Mesenchymal stem cell (in vitro differentiated cells and primary cell): ENCODE measurements around the gene CCDC196.
A peak's percentile ranks its signal among the peaks of the same experiment; 100 is the strongest.

ENCODE experiments used
- DNase-seq: peaks from one replicate; pipeline ENCODE4 v3.0.0-alpha.2; 2013
- H2AFZ ChIP-seq: one replicate; pipeline ENCODE4 v1.6.1; 2013; ENCODE audit warnings: low read depth, mild to moderate bottlenecking, control low read depth, inconsistent platforms, low read length, moderate library complexity
- H2AK5ac ChIP-seq: 2 replicates; pipeline ENCODE4 v1.6.1; 2013; ENCODE audit warnings: low read length, moderate library complexity, mild to moderate bottlenecking, inconsistent platforms; ENCODE audit not compliant: severe bottlenecking
- H2BK120ac ChIP-seq: one replicate; pipeline ENCODE4 v1.6.1; 2013; ENCODE audit warnings: low read depth, mild to moderate bottlenecking, inconsistent platforms, low read length, moderate library complexity
- H2BK12ac ChIP-seq, 2 experiments: one replicate each; pipeline ENCODE4 v1.6.1; 2013; ENCODE audit warnings: inconsistent platforms in 2 of 2, low read length in 2 of 2, mild to moderate bottlenecking in 2 of 2, moderate library complexity in 2 of 2, control low read depth in 1 of 2
- H2BK15ac ChIP-seq: one replicate; pipeline ENCODE4 v1.6.1; 2013; ENCODE audit warnings: mild to moderate bottlenecking, low read depth, inconsistent platforms; ENCODE audit not compliant: poor library complexity, severe bottlenecking
- H2BK5ac ChIP-seq: 2 replicates; pipeline ENCODE4 v1.6.1; 2013; ENCODE audit warnings: low read depth, mild to moderate bottlenecking, low read length, control low read depth, inconsistent platforms; ENCODE audit not compliant: poor library complexity, severe bottlenecking
- H3K14ac ChIP-seq, 2 experiments: one replicate each; pipeline ENCODE4 v1.6.1; 2013; ENCODE audit warnings: inconsistent platforms in 2 of 2, low read length in 2 of 2, control low read depth in 1 of 2, mild to moderate bottlenecking in 1 of 2, moderate library complexity in 1 of 2
- H3K18ac ChIP-seq, 2 experiments: one replicate each; pipeline ENCODE4 v1.6.1; 2013; ENCODE audit warnings: inconsistent platforms in 2 of 2, low read length in 2 of 2, control low read depth in 1 of 2, low read depth in 1 of 2, mild to moderate bottlenecking in 1 of 2
- H3K23ac ChIP-seq, 2 experiments: one replicate each; pipeline ENCODE4 v1.6.1; 2013; ENCODE audit warnings: inconsistent platforms in 2 of 2, low read length in 2 of 2, mild to moderate bottlenecking in 2 of 2, moderate library complexity in 2 of 2, control low read depth in 1 of 2
- H3K27ac ChIP-seq: 2 replicates; pipeline ENCODE4 v1.5.1; 2013; ENCODE audit warnings: mild to moderate bottlenecking, moderate library complexity, low read length, control low read depth, inconsistent platforms; ENCODE audit not compliant: poor library complexity, severe bottlenecking
- H3K27me3 ChIP-seq, 2 experiments: 2 replicates each; pipeline versions ENCODE4 v1.6.1 to v1.7.0; 2013; ENCODE audit warnings: low read length in 2 of 2, mild to moderate bottlenecking in 2 of 2, moderate library complexity in 2 of 2, control low read depth in 1 of 2, inconsistent platforms in 1 of 2; ENCODE audit not compliant: control insufficient read depth in 1 of 2, insufficient read depth in 1 of 2
- H3K36me3 ChIP-seq, 2 experiments: 2 replicates each; pipeline versions ENCODE4 v1.6.1 to v1.7.0; 2013; ENCODE audit warnings: low read length in 2 of 2, control low read depth in 1 of 2, inconsistent platforms in 1 of 2, low read depth in 1 of 2, mild to moderate bottlenecking in 1 of 2; ENCODE audit not compliant: insufficient read depth in 2 of 2, control insufficient read depth in 1 of 2
- H3K4ac ChIP-seq, 2 experiments: one replicate each; pipeline ENCODE4 v1.6.1; 2013; ENCODE audit warnings: inconsistent platforms in 2 of 2, low read length in 2 of 2, mild to moderate bottlenecking in 2 of 2, moderate library complexity in 2 of 2, control low read depth in 1 of 2, low read depth in 1 of 2
- H3K4me1 ChIP-seq: 2 replicates; pipeline ENCODE4 v1.6.1; 2013; ENCODE audit warnings: low read depth, low read length, control low read depth; ENCODE audit not compliant: control insufficient read depth, insufficient read depth
- H3K4me2 ChIP-seq: 2 replicates; pipeline ENCODE4 v1.6.1; 2013; ENCODE audit warnings: low read length, mild to moderate bottlenecking, inconsistent platforms; ENCODE audit not compliant: poor library complexity, severe bottlenecking
- H3K4me3 ChIP-seq, 2 experiments: 2 replicates each; pipeline versions ENCODE4 v1.5.1 to v1.7.0; 2013; ENCODE audit warnings: low read length in 2 of 2, mild to moderate bottlenecking in 2 of 2, control low read depth in 1 of 2, low read depth in 1 of 2; ENCODE audit not compliant: insufficient read depth in 1 of 2
- H3K79me1 ChIP-seq: replicated peaks from 2 replicates; pipeline ENCODE4 v1.6.1; 2013; ENCODE audit warnings: mild to moderate bottlenecking, control low read depth, low read length, inconsistent platforms; ENCODE audit not compliant: poor library complexity, severe bottlenecking
- H3K9ac ChIP-seq: 2 replicates; pipeline ENCODE4 v1.7.0; 2013; ENCODE audit warnings: mild to moderate bottlenecking, low read length, moderate library complexity
- H3K9me3 ChIP-seq: 2 replicates; pipeline ENCODE4 v1.7.0; 2013; ENCODE audit warnings: mild to moderate bottlenecking, low read length; ENCODE audit not compliant: control insufficient read depth
- H4K8ac ChIP-seq: one replicate; pipeline ENCODE4 v1.6.1; 2013; ENCODE audit warnings: inconsistent platforms, mild to moderate bottlenecking, low read length, moderate library complexity
- H4K91ac ChIP-seq: one replicate; pipeline ENCODE4 v1.6.1; 2013; ENCODE audit warnings: mild to moderate bottlenecking, low read length, inconsistent platforms
- WGBS: methylation state at CpG from one replicate; pipeline ENCODE4 v1.1.7; 2013; ENCODE audit warnings: mixed read lengths; 5-methylcytosine and 5-hydroxymethylcytosine counted together

The CCDC196 gene

DNA sequence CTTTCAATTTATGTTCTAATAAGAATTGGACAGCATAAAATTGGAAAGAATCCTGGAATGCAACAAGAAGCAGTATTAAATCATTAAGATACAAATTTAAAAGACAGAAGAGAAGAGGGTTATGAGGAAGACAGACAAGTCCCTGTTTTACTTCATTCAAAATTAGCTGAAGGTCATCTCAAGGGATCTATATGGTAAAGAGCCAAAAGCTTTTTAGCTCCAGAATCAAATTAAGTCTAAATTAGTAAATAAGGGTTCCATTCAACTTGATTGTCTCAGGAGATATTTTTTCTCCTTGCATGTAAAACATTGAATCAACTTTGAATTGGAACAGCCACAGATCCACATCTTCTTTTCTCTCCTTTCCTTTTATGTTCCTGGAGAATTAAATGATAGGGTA, 7.6 kb downstream of the CCDC196 start:
- no peak overlapping the region for H2BK12ac ChIP-seq
- H2BK120ac ChIP-seq: no peak overlapping the region
- no peaks in the 10 kb centered on the region for H3K4me1 ChIP-seq
- no peaks in the 10 kb centered on the region for H3K27me3 ChIP-seq
- no peak overlapping the region for H3K4me3 ChIP-seq
- H3K79me1 ChIP-seq: no peaks in the 10 kb centered on the region
- H4K91ac ChIP-seq: no peak overlapping the region
- no peaks in the 10 kb centered on the region for H3K9me3 ChIP-seq
- no peak overlapping the region for H2BK15ac ChIP-seq
- H4K8ac ChIP-seq: no peak overlapping the region
- no peak overlapping the region for H3K4ac ChIP-seq
- H3K14ac ChIP-seq: no peak overlapping the region
- H3K23ac ChIP-seq: no peak overlapping the region
- no peak overlapping the region for H2BK5ac ChIP-seq
- no peak for DNase-seq
- no peak overlapping the region for H3K4me2 ChIP-seq
- H3K9ac ChIP-seq: no peak overlapping the region
- no peaks in the 10 kb centered on the region for H3K36me3 ChIP-seq
- H3K18ac ChIP-seq: no peak overlapping the region
- H3K27ac ChIP-seq: no peak overlapping the region
- no peak overlapping the region for H2AFZ ChIP-seq
- H2AK5ac ChIP-seq: no peak overlapping the region

DNA sequence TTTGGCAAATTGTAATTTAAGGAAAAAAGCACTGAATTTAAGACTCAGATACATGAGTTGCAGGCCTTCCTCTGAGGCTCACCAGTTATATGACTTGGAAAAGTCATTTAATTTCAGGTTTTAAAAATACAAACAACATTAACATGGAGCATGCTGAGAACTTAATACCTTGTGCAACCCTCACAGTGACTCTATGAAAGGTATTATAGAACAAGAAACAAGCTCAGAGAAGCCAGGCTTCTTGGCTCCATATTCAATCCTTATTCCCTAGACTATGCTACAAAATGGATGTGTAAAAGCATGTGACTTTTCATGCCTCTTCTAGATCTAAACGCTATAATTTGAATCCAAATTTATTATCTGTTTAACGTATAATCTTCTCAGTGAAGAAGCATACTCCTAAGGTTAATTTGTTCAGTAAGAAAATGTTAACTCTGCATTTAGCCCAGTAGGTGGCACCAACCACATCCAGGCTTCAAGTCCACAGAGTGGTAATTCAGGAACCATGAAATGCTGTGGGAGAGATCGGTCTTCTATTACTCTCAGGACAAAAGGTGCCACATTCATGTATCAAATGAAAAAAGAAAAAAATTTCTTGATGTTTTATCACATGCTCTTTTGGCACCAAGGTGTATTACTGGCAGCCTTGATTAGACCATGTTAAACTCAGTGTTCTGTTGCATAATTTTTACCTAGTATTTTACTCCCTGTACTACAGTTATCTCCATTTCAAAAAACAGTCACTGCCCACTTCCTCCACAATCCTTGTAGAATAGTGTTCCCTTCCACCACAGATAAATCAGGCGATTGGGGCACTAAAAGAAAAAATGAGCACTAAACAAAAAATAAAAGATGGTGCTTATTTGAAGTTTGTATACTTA, 9.3 kb downstream of the CCDC196 start:
- Histone ChIP-seq H3K23ac (no peak overlapping the region), H3K79me1 (no peaks in the 10 kb centered on the region), H3K4me1 (no peaks in the 10 kb centered on the region), H3K9me3 (no peaks in the 10 kb centered on the region), H3K4ac (no peak overlapping the region), H3K27ac (no peak overlapping the region), H2BK120ac (no peak overlapping the region), H4K8ac (no peak overlapping the region), H2BK15ac (no peak overlapping the region), H3K14ac (no peak overlapping the region), H3K27me3 (no peaks in the 10 kb centered on the region), H3K4me3 (no peak overlapping the region), H2BK12ac (no peak overlapping the region), H3K36me3 (no peaks in the 10 kb centered on the region), H3K4me2 (no peak overlapping the region), H2AFZ (no peak overlapping the region), H3K9ac (peak overlapping the region; percentile 67), H4K91ac (no peak overlapping the region), H3K18ac (no peak overlapping the region), H2AK5ac (no peak overlapping the region), H2BK5ac (no peak overlapping the region)
- WGBS: no CpG with 5 or more reads among the region's 4 CpGs
- peak; percentile 68 for DNase-seq

DNA sequence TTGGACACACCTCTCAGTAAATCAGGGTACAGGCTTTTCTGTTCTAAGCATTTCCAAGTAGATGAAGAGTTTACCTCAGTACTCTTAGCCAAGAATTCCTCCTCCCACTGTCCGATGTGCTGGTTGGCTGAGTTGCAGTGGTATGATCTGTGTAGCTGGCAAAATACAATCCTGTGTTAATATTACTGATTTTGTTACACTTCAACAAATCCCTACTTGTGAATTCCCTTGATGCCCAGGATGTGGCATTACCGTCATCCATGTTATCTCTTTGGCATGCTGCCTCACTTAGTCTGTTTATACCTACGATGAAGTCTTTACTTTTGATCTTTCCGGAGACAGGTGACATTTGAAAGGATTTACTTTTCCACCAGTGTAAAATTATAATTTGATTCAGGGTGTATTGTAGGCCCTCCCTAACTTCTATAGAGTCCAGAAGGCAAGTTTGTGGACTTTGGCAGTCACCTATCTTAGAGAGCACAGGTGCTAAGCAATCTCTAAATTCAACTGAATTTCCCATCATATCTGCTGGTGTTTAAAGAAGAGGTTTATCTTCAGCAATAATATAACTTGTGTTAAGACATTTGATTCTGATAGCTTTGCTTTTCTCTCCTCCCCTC, 10.1 kb downstream of the CCDC196 start:
- Histone ChIP-seq H2AK5ac (no peak overlapping the region), H3K14ac (no peak overlapping the region), H2AFZ (no peak overlapping the region), H4K91ac (no peak overlapping the region), H3K79me1 (no peaks in the 10 kb centered on the region), H3K23ac (no peak overlapping the region), H2BK15ac (no peak overlapping the region), H3K4me1 (no peaks in the 10 kb centered on the region), H3K27ac (no peak overlapping the region), H2BK5ac (no peak overlapping the region), H3K9ac (peak overlapping the region; percentile 67), H3K18ac (no peak overlapping the region), H3K4me2 (no peak overlapping the region), H3K4ac (no peak overlapping the region), H3K4me3 (no peak overlapping the region), H2BK120ac (no peak overlapping the region), H3K27me3 (no peaks in the 10 kb centered on the region), H3K36me3 (no peaks in the 10 kb centered on the region), H3K9me3 (no peaks in the 10 kb centered on the region), H4K8ac (no peak overlapping the region), H2BK12ac (no peak overlapping the region)
- 100% methylated on average over 2 of the region's 4 CpGs for WGBS
- no peak for DNase-seq

DNA sequence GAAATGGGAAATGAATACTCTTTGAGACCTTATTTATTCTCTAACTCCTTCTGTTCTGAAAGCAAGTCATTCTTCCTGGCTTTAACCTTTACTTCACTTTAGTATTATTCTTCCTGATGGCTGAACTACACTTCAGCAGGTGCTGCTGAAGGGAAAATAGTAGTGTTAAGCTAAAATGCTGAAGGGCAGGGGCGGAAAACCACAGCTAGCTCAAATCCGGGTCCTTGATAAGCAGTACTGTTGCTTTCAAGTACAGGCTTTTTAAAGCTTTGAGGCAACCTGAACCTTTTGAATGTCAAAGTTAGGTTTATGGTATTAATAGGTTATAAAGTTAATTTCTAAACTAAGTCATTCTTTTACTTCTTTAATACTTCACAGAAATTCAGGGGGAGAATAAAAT, 10.7 kb downstream of the CCDC196 start:
- no peak overlapping the region for H4K8ac ChIP-seq
- H3K14ac ChIP-seq: no peak overlapping the region
- no peak overlapping the region for H2AK5ac ChIP-seq
- H3K4ac ChIP-seq: no peak overlapping the region
- no peak overlapping the region for H3K4me3 ChIP-seq
- H3K27ac ChIP-seq: no peak overlapping the region
- DNase-seq: no peak
- H2AFZ ChIP-seq: no peak overlapping the region
- H3K79me1 ChIP-seq: no peaks in the 10 kb centered on the region
- H2BK120ac ChIP-seq: no peak overlapping the region
- no peaks in the 10 kb centered on the region for H3K4me1 ChIP-seq
- no peak overlapping the region for H3K23ac ChIP-seq
- H4K91ac ChIP-seq: no peak overlapping the region
- H3K27me3 ChIP-seq: no peaks in the 10 kb centered on the region
- H2BK12ac ChIP-seq: no peak overlapping the region
- 93% methylated on average over 2 of the region's 2 CpGs for WGBS
- H2BK15ac ChIP-seq: no peak overlapping the region
- no peaks in the 10 kb centered on the region for H3K36me3 ChIP-seq
- no peak overlapping the region for H3K18ac ChIP-seq
- H3K9ac ChIP-seq: no peak overlapping the region
- no peaks in the 10 kb centered on the region for H3K9me3 ChIP-seq
- H2BK5ac ChIP-seq: no peak overlapping the region
- no peak overlapping the region for H3K4me2 ChIP-seq
